Measurements from ENCODE around the gene ATP1A2. TPM values are rescaled to one million over a fixed set of nuclear protein-coding genes. Genes with fewer than 3 reads are reported as not detected.

The ATP1A2 gene
- total and polyA plus RNA-seq, 2 donors (not counting 3 experiments of a cell fraction or from before 2014, with no cell fraction given) = not detected

- H3K9me1 ChIP-seq (replicated peaks; ENCODE audit: control insufficient read depth, extremely low read depth, insufficient read depth, low read length) = no peaks in the 10 kb centered on the region
- DNase-seq (ENCODE audit: low read depth, low spot score) (no peak), FAIRE-seq (no peak)
- no peak overlapping the region for H3K27ac ChIP-seq (ENCODE audit: insufficient read depth, low read depth, low read length)
- no peak overlapping the region for H3K9ac ChIP-seq (replicated peaks; ENCODE audit: extremely low read depth, insufficient read depth, low read length)
- H3K9me3 ChIP-seq (replicated peaks; ENCODE audit: control insufficient read depth, insufficient read depth, low read length) = no peaks in the 10 kb centered on the region
- TF ChIP-seq EZH2 (IDR thresholded peaks at IDR 0.05; ENCODE audit: borderline replicate concordance, low read depth, low read length, severe bottlenecking) = no peak
- TF ChIP-seq MYC (IDR thresholded peaks at IDR 0.05; ENCODE audit: low read depth, low read length) = no peak
- TF ChIP-seq GATA2 (IDR thresholded peaks at IDR 0.05; ENCODE audit: insufficient read depth, insufficient read length, low read depth, low read length) = no peak
- no peak for TF ChIP-seq POLR2A (IDR thresholded peaks at IDR 0.05; ENCODE audit: low read depth, low read length)
- TF ChIP-seq POLR2AphosphoS5 (IDR thresholded peaks at IDR 0.05; ENCODE audit: insufficient read depth, low read depth, low read length) = no peak
- no peak for TF ChIP-seq JUN (IDR thresholded peaks at IDR 0.05; ENCODE audit: borderline replicate concordance, insufficient read depth, insufficient read length, low read depth)
- no peak for TF ChIP-seq FOS (IDR thresholded peaks at IDR 0.05; ENCODE audit: borderline replicate concordance, insufficient read depth, low read length)
- no peak for TF ChIP-seq MAX (IDR thresholded peaks at IDR 0.05; ENCODE audit: insufficient read depth, insufficient read length)
- TF ChIP-seq, protein P1, sequence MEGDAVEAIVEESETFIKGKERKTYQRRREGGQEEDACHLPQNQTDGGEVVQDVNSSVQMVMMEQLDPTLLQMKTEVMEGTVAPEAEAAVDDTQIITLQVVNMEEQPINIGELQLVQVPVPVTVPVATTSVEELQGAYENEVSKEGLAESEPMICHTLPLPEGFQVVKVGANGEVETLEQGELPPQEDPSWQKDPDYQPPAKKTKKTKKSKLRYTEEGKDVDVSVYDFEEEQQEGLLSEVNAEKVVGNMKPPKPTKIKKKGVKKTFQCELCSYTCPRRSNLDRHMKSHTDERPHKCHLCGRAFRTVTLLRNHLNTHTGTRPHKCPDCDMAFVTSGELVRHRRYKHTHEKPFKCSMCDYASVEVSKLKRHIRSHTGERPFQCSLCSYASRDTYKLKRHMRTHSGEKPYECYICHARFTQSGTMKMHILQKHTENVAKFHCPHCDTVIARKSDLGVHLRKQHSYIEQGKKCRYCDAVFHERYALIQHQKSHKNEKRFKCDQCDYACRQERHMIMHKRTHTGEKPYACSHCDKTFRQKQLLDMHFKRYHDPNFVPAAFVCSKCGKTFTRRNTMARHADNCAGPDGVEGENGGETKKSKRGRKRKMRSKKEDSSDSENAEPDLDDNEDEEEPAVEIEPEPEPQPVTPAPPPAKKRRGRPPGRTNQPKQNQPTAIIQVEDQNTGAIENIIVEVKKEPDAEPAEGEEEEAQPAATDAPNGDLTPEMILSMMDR (IDR thresholded peaks at IDR 0.05; ENCODE audit: extremely low read depth in 1 of 2, insufficient read depth in 1 of 2, low read depth in 1 of 2, low read length in 2 of 2) = no peak
- no peaks in the 10 kb centered on the region for H3K36me3 ChIP-seq (ENCODE audit: control insufficient read depth in 2 of 2, extremely low read depth in 1 of 2, insufficient read depth in 2 of 2, low read length in 2 of 2)
- dilution Hi-C loops (cut with MboI; ENCODE audit: extremely low pct_ligation_motif_present, low sequenced_read_pairs) (no loop called here), intact Hi-C loops (cut with micrococcal nuclease) (no loop called here)
- H3K4me2 ChIP-seq (ENCODE audit: insufficient read depth, low read length) = no peak overlapping the region
- H3K79me2 ChIP-seq (ENCODE audit: control insufficient read depth, insufficient read depth, low read length) = no peaks in the 10 kb centered on the region
- CTCF ChIA-PET = interaction anchor here (1.0 to 4.1 kb wide), 4 partner anchors 37 to 950 kb away, joined by 3 to 27 read pairs (median 6); no protein-coding TSS in a partner anchor
- H3K4me1 ChIP-seq (ENCODE audit: control insufficient read depth, extremely low read depth, insufficient read depth, low read length) = no peaks in the 10 kb centered on the region
- H2AFZ ChIP-seq (ENCODE audit: low read depth, low read length) = no peak overlapping the region
- peaks cover 46 to 56% of the 10 kb centered on the region in 2 experiments for H3K27me3 ChIP-seq (ENCODE audit: control insufficient read depth in 2 of 2, insufficient read depth in 2 of 2, low read length in 2 of 2)
- no peak overlapping the region for H3K4me3 ChIP-seq (replicated peaks in 1 of 3; ENCODE audit: insufficient read depth in 1 of 3, low read depth in 1 of 3, low read length in 3 of 3)
- POLR2A ChIA-PET = no interaction called here
- no peaks in the 10 kb centered on the region for H4K20me1 ChIP-seq (replicated peaks; ENCODE audit: control insufficient read depth, extremely low read depth, insufficient read depth, low read length)
- BruUV-seq (replicated peaks) = no TSS peak
These were observed 32.6 kb upstream of the ATP1A2 start for GRCh38 chr1:160082926-160083325.

Measured in endothelial cell of umbilical vein (primary cell).